HG03025 (cell line): ENCODE results near the gene NEK10.

Experiments used
- ATAC-seq: cut with Tn5 transposase; IDR thresholded peaks from one replicate; pipeline ENCODE4 v1.9.1; 2021; ENCODE audit warnings: mild to moderate bottlenecking, moderate library complexity; ENCODE audit not compliant: unreplicated experiment, low FRiP score

Gene NEK10

DNA sequence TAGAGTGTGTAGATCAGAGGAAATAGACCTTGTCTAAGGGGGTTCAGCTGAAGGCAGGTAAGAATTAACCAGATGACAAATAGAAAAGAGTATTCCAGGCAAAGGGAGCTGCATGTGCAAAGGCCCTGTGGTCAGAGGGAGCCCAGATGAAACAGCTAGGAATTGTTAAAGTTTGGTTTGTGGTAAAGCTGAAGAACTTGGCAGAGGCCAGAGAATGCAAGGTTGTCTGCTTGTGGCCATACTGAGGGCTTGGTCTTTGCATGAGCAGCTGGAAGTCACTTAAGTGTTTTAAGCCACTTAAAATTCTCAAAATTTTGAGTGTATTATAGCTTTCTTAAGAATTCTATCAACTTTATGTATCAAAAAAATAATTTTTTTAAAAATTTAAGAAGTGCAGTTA lies 116.5 kb downstream of the NEK10 start:
- no peak for ATAC-seq

DNA sequence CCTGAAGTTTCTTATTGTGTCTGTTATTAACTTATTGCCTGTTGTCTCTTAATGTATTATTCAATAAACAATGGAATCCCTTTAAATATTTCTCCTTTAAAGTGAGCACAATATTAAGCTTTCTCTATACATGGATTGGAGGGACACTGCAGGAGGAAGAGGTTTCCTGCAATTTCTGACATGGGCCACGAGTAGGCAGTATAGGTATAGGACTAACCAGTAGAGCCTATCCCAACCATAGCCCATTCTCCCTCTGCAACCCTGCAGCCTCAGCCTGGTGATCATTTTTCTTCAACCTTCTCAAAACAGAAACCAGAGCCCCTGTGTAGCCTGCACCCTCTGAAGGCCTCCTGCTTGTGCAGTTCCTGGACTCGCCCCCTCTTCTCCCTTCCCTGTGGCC lies 124.8 kb downstream of the NEK10 start:
- no peak for ATAC-seq

DNA sequence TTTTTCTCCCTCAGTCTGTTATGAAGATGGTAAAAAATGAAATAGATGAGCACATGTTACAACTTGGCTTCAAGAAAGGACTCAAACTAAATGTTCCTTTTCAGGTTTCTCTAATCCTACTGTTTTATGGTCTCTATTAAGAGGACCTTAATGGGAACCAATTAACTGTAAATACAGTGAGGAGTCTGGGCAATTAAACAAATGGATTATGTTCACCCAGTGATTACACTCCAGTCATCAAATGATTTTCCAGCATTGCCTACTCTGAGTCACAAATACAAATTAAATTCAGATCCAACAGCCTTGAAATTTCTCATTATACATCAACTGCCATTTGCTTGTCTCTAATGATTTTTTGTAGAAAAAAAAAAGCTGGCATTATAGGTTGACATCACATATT lies 129.2 kb downstream of the NEK10 start:
- no peak for ATAC-seq

DNA sequence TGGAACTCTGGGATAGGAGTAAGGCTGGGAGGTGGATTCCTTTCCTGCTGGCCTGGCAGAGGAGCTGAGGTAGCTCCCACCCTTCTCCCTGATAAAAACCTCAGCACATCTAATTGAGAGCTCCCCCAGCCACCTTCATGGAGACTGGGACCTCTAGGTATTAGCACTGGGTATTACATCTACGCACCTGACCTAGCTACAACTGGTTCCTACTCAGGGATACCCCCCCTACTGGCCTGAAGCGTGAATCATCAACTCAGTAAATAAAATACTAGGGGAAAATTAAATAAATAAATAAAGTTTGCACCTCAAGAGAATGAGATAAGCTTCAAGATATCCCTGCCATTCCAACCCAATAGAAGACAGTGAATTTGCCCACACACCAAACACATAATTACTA lies 140.4 kb downstream of the NEK10 start:
- ATAC-seq: no peak

DNA sequence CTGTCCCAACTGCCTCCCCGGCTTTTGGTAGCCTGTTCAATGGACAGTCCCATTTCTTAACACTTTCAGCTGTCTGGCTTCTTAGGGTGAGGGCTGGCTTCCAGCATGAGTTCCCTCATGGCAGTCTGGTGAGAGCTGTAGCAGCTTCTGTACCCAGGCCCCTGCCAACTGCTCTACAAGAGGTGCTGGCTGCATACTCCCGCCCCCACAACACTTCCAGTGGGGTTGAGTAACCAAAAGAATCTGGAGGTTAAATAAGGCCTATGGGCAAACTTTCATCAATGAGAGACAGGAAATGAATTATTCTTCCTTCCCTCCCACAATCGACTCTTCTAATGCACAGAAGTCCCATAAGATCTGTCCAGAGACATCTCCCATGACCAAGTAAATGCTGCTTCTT lies 145.0 kb downstream of the NEK10 start:
- ATAC-seq: no peak

DNA sequence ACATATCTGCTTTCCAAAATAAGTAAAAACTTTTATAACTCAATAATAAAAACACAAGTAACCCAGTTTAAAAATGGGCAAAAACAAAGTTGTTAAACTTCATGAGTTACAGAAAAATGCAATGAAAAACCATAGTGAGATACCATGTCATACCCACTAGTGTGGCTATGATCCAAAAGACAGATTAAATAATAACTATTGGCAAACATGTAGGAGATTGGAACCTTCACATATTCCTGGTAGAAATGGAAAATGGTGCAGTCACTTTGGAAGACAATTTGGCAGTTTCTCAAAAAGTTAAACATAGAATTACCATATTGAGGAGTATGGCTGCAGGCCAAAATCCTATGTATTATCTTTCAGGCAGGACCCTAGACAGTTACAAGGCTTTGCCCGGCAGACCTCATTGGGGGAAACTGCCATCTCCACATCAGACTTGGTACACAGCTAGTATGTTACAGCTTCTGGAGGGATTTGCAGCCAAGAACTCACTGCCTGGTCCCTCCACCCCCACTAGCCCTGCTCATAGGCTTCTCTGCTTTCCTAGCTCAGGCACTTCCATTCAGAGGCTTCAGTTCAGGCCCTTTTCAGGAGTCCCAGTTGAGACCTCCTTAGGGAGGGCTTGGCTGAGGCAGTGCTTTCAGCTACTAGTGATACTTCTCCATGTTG lies 147.8 kb downstream of the NEK10 start:
- no peak for ATAC-seq

DNA sequence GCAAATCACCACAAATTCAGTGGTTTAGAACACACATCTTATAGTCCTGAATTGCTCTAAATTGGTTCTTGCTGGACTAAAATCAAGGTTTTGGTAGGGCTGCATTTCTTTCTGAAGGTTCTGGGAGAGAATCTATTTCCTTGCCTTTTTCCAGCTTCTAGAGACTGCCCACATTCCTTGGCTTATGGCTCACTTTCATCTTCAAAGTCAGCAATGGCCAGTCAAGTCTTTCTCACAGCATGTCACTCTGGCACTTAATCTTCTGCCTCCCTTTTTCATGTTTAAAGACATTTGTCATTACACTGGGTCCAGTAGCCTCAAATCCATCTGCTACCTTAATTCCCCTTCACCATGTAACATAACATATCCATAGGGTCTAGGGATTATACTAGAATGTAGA lies 149.0 kb downstream of the NEK10 start:
- no peak for ATAC-seq

DNA sequence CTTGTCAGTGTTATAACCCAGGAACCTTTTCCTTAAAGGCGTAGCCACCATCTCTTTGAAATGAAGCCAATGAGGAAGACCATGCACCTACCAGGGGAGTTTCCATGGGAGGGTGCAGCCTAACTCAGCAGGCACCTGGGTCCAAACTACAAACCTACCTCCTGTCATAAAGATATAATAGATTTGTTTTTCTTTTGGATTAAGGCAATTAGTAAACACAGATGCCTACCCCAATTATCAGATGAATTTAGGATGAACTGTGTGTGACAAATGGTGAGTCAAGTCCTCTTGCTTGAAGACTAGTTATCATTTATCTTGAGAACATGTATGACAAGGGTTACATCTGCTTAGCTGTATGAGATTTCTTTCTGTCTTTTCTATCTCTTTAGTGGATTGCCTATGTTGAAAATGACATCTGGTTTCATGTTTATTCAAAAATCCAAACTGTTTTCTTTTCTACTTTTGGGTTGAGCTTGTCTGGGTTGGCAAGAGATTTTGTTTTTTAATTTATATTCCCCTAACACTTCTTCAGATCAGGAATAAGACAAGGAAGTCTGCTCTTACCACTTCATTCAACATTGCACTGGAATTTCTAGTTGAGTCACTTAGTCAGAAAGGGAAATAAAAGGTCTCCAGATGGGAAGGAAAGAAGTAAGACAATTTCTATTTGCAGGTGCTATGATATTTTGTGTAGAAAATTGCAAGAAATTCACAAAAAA lies 149.9 kb downstream of the NEK10 start:
- no peak for ATAC-seq

DNA sequence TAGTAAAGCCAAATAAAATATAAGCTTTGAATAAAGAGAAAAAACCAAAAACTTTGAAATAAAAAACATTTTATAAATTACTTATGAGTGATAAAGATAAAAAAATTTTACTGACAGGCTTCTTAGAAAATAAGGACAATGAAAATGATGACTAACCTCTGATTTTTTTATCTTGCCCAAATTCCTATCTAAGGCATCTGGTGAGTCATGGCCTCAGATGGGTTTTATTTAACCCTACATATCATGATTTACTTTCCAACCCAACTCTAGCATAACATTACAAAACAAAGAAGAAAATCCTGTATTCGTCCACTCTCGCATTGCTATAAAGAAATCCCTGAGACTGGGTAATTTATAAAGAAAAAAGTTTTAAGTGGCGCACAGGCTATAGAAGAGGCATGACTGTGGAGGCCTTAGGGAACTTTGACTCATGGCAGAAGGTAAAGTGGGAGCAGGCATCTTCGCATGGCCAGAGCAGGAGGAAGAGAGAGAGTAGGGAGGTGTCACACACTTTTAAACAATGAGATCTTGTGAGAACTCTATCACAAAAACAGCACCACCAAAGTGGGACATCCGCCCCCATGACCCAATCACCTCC lies 152.1 kb downstream of the NEK10 start:
- no peak for ATAC-seq

DNA sequence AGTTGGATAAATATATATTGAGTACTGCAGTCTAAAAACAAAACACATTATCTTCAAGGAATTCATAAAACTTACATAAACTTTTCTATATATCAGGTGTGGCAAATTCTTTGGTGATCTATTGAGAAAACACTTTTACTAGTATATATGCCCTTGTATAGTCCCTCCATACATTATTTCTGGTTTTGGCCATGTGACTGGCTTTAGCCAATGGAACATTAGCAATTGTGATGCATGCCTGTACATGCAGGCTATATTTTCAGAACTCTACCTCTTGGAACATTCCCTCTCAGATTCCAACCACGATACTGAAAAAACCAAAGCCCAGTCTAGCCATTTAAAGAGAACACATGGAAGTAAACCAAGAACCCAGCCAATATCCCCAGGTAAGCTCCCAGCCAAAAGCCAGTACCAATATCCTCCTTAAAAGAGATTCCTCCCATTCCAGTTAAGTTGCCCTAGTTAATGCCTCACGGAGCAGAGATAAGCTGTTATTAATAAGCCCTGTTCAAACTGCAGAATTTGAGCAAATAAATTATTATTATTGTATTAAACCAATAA lies 152.8 kb downstream of the NEK10 start:
- no peak for ATAC-seq

DNA sequence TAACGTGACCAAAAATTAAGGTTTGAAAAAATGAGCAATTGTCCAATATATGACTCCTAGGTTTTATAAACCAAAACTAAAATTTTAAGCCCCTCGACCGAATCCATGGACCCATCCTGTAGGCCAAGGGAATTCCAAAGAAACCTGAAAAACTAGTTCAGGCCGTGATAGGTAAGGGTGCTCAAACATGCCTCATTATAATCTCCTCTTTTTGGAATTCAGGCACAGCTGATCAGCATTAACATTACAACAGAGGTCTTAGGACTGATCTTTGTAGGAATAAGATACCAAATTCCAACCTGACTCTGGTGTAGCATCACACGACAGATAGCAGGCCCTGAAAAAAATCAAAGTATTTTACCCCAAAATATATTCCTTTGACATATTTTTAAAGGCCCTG lies 155.7 kb downstream of the NEK10 start:
- ATAC-seq: no peak

DNA sequence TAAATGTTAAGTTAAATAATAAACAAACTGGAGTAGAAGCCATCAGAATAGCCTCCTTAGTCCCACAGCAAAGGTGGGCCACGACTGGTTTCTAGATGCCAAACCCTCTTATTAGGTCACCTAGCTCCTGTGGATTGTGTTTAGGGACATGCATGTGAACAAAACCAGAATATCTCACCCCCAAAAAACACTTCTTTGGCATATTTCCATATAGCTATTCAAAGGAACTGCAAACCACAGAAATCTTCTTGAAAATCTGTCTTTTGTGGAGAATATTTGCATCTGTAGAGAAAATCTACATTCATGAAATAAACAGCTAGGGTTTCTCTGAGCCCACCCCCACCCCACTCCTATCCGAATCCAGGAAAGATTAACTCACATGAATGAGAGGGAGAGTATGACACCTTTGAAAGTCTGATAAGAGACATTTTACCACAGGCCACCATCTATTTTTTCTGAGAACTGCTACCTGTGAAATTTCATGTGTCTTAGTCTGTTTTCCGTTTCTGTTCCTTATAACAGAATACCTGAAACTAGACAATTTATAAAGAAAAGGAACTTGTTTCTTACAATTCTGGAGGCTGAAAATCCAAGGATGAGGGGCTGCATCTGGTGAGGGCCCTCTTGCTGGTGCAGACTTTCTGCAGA lies 159.4 kb downstream of the NEK10 start:
- peak; percentile 53 for ATAC-seq

DNA sequence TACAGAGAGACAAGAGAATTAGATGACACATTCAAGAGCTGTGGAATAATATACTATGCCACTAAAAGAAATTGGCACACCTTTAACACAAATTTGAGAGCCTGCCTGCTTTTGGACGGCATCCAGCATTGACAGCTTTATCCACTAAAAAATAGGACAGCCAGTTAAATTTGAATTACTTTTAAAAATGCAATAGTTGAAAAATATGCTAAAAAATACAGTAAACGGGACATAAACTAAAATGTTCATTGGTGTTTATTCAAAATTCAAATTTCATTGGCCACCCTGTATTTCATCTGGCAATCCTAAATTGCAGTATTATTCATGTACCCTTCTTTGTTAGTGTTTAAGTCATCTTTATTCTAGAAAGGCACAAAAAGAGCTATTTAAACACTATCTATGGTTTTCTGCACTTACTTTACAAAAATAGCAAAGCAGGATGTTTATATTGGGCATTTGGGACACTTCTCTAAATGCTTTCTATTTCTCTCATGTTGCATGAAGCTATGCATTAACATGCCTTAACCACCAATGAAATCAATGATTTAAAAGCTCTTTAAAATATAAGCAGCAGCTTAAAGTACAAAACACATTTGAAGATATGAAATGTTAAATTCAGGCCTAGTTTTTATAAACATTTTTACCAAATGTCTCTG lies 160.1 kb downstream of the NEK10 start:
- ATAC-seq: no peak

DNA sequence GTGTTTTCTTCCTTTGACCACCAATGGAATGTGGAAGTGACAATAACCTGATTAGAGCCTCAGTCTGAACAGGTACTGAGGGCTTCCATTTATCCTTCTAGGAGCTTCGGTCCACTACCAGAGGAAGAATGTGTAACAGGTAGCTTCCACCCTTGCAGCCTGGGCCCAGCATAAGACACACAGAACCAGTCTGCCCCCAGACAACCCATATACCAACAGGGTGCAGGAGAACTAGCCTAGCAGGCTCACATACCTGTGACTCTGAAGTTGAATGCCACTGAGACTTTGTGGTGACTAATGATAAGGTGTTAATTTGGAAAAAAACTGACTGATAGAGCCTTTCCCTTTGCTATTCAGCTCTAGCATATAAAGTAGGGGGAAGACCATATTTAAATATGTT lies 166.2 kb downstream of the NEK10 start:
- ATAC-seq: no peak

DNA sequence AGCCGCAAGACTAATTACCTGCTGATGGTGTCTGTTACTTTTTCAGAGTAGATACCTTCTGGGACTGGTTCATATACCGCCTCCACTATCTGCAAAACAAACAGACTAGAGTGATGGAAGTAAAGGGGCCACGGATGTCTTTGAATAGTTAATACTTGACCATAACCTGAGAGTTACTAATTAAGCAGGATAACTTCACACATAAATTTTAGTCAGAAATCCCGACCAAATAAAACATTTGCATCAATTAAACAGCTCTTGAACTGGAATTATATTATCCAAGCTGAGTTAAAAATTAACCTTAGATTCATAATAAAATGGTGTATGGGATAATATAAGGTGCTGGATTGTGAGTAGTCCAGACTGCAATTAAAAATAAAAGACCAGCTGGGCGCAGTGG lies 167.7 kb downstream of the NEK10 start:
- no peak for ATAC-seq

DNA sequence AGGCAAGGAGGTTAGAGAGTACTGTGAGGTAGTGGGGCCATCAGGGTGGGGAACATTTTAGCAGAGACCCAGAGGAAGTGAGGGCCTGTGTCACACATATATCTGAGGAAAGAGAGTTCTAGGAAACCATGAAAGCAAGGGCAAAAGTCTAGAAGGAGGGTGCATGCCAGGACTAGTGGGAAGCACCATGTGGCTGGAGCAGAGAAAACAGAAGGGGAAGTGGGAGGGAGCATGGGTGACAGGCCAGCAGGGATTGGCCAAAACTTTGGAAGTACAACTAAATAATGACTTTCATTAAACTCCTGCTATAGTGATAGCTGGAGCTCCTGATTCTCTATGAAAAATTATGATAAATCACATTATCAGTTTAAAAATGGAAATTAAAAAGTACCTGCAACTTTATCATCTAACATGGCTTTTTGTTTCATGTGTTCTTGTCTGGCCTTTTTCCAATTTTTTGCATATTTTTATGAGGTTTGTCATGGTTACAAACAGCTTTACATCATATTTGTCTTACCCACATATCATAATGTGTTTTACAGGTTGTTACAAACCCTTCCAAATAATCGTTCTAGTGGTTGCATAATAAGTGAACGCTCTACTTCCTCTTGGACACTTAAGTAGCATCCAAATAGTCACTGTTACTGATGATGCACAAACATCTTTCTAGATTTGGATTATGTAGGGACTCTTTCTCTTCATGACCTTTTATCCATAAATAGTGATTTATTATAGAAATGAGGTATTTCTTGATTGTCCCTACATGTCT lies 168.3 kb downstream of the NEK10 start:
- ATAC-seq: no peak

DNA sequence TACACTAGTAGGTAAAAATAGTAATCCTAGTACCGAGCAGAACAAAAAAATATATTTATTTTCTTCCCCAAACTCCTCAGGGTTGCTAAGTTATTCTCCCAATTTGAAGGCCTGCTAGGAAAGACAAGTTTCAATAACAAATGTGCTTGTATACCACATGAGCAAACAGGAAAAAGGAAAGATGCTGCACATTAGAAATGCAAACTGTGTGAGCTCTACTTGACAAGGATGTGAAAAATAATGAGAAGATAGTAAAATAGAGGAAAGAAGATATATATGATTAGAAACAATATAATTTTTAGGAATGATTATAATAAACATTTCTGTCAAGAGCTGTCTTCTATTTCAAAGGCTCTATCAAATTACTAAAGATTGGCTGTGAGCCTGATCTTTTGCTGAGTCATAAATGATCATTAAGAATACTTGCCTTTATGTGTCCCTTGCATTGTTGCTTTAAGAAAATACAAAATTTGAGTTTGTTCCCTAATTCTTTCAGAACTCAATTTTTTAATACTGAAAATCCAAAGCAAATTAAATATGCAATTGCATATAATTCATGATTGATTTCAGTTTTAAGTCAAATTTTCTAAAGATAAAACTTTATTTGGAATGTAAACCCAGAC lies 174.2 kb downstream of the NEK10 start:
- ATAC-seq: no peak

DNA sequence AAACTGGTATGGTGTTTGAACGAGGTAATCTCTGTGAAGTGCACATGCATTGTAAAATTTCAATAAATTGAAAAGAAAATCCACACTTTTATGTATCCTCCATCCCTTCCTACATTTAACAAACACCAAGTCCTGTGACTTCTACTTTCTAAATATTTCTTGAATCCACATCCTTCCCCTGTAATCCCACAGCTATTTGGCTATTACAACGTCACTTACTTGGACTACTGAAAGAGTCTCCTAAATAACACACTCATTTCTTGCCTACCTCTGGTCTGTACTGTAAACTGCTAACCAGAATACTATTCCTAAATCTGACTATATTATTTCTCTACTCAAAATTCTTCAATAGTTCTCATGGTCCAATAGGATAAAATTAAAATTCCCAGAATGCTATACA lies 176.1 kb downstream of the NEK10 start:
- ATAC-seq: no peak

DNA sequence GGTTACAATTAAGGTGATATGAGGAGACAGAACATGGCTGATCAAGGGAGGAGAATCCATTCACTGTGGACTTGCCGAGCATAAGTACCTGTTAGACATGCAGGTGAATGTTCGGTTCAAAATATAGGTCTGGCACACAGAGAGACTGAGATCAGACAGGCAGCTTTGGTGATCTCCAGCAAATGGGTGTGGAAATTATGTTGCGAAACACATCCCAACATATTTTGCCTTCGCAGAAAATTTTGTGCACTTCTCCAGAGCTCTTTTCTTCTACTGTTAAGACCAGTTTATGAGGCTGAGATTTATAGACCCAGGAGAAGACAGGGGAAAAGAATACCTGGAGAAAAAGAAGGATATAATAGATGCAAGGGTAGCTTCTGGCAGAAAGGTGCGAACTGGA lies 183.2 kb downstream of the NEK10 start:
- no peak for ATAC-seq
